ENCODE measurements around the gene MED22. TPM values are rescaled to one million over a fixed set of nuclear protein-coding genes. Genes with fewer than 3 reads are reported as not detected.
A peak's percentile ranks its signal among the peaks of the same experiment; 100 is the strongest.
"Not testable (repeated sequence)": the region's sequence is repeated elsewhere in the genome, so short reads cannot be mapped to it uniquely, and the experiment has no call there.

Gene MED22
- total RNA-seq, 1 donor from 2014 or later: 35.7 TPM

GRCh38 chr9:133335924-133336811, 11.8 kb downstream of the MED22 start, which contains the start of gene SURF6:
SURF6 (minus strand) TSS chr9:133336188; CDS start chr9:133336132, 56 bp downstream.
- H3K36me3 Mint-ChIP-seq (ENCODE audit: unreplicated experiment): peaks cover 4% of the 10 kb centered on the region
- peak; percentile 95 for DNase-seq
- peaks cover 4% of the 10 kb centered on the region for H3K9me3 Mint-ChIP-seq (ENCODE audit: unreplicated experiment)
- peak within 1 kb of the TSS; percentile 62 for H3K27ac Mint-ChIP-seq (ENCODE audit: unreplicated experiment)
- H3K4me1 Mint-ChIP-seq (ENCODE audit: low read depth, unreplicated experiment): peaks cover 2% of the 10 kb centered on the region
- H3K27me3 Mint-ChIP-seq (ENCODE audit: unreplicated experiment): peaks cover 6% of the 10 kb centered on the region
- H3K4me3 Mint-ChIP-seq (ENCODE audit: unreplicated experiment): peak within 1 kb of the TSS; percentile 97
- TF ChIP-seq CTCF (IDR thresholded peaks at IDR 0.05; ENCODE audit: partially characterized antibody, unreplicated experiment): no peak

- H3K36me3 Mint-ChIP-seq (ENCODE audit: unreplicated experiment); DNase-seq; H3K27me3 Mint-ChIP-seq (ENCODE audit: unreplicated experiment); H3K27ac Mint-ChIP-seq (ENCODE audit: unreplicated experiment); H3K4me1 Mint-ChIP-seq (ENCODE audit: low read depth, unreplicated experiment); H3K9me3 Mint-ChIP-seq (ENCODE audit: unreplicated experiment): not testable (repeated sequence)
- peak overlapping the region; percentile 97 for H3K4me3 Mint-ChIP-seq (ENCODE audit: unreplicated experiment)
Observed at GRCh38 chr9:133334888-133335287, 13.0 kb downstream of the MED22 start.

DNA sequence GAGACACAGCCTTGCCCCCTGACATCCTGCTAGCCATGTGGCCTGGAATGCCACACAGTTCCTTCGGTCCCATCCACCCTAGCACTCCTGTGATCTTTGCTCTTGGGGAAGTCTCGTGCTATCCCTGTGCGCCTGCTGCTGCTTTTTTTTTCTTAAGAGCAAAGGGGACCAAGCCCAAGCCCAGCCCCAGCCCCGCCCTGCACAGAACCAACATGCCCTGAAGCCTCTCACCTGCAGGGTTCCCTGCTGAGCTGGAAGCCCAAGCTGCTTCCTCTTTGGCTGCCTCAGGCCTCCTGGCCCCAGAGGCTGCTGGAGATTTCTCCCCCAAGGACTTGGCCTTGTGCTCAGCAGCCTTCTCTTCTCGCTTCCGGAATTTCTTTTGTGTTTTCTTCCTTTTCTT, 13.8 kb downstream of the MED22 start:
- H3K36me3 Mint-ChIP-seq (ENCODE audit: unreplicated experiment): peaks cover 4% of the 10 kb centered on the region
- no peak for TF ChIP-seq CTCF (IDR thresholded peaks at IDR 0.05; ENCODE audit: partially characterized antibody, unreplicated experiment)
- no peak for DNase-seq

GRCh38 chr9:133333566-133333965, 14.4 kb downstream of the MED22 start:
- Mint-ChIP-seq H3K27me3 (ENCODE audit: unreplicated experiment) (peaks cover 6% of the 10 kb centered on the region), H3K4me1 (ENCODE audit: low read depth, unreplicated experiment) (peaks cover 2% of the 10 kb centered on the region), H3K36me3 (ENCODE audit: unreplicated experiment) (peaks cover 4% of the 10 kb centered on the region), H3K9me3 (ENCODE audit: unreplicated experiment) (peaks cover 4% of the 10 kb centered on the region), H3K27ac (ENCODE audit: unreplicated experiment) (no peak overlapping the region), H3K4me3 (ENCODE audit: unreplicated experiment) (no peak overlapping the region)
- DNase-seq: no peak
- no peak for TF ChIP-seq CTCF (IDR thresholded peaks at IDR 0.05; ENCODE audit: partially characterized antibody, unreplicated experiment)

More for the DNA sequence above, 13.8 kb downstream of the MED22 start:
- H3K27me3 Mint-ChIP-seq (ENCODE audit: unreplicated experiment): peaks cover 6% of the 10 kb centered on the region
- H3K4me3 Mint-ChIP-seq (ENCODE audit: unreplicated experiment): no peak overlapping the region
- peaks cover 2% of the 10 kb centered on the region for H3K4me1 Mint-ChIP-seq (ENCODE audit: low read depth, unreplicated experiment)
- H3K9me3 Mint-ChIP-seq (ENCODE audit: unreplicated experiment): peaks cover 4% of the 10 kb centered on the region
- H3K27ac Mint-ChIP-seq (ENCODE audit: unreplicated experiment): no peak overlapping the region

DNA sequence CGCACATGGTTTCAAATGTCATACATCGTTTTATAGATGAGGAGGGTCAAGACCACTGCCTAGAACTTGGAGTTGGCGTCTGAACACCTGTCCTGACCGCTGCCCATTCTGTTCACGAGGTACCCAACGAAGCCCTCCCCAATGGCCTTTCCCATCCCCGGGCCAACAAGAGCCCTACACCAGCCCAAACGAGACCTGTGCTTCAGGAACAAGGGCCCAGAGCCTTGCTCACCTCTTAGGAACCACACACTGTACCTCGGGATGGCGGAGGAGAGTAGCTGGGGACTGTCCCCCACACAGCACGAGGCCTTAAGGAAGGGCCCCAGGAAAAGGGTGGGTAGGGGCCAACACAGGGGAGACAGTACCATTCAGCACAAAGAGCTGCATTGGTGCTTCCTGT, 14.9 kb downstream of the MED22 start:
- Mint-ChIP-seq H3K27ac (ENCODE audit: unreplicated experiment) (no peak overlapping the region), H3K9me3 (ENCODE audit: unreplicated experiment) (peaks cover 4% of the 10 kb centered on the region), H3K4me1 (ENCODE audit: low read depth, unreplicated experiment) (peaks cover 2% of the 10 kb centered on the region), H3K36me3 (ENCODE audit: unreplicated experiment) (peaks cover 4% of the 10 kb centered on the region), H3K27me3 (ENCODE audit: unreplicated experiment) (peaks cover 6% of the 10 kb centered on the region), H3K4me3 (ENCODE audit: unreplicated experiment) (no peak overlapping the region)
- no peak for TF ChIP-seq CTCF (IDR thresholded peaks at IDR 0.05; ENCODE audit: partially characterized antibody, unreplicated experiment)
- DNase-seq: no peak
